Loucy (cell line): ENCODE measurements around the gene CPA1.

Experiments
- CTCF ChIP-seq: fragments of 200-600 bp; sonication (generic); conservative IDR thresholded peaks from 2 replicates; pipeline ENCODE4 v1.5.1; 2014; ENCODE audit warnings: mild to moderate bottlenecking, antibody characterized with exemption, low read length
- EZH2phosphoT487 ChIP-seq: fragments of 200-600 bp; IDR thresholded peaks from 2 replicates; pipeline ENCODE4 v1.6.1; 2018; ENCODE audit warnings: antibody characterized with exemption, mild to moderate bottlenecking, moderate library complexity, borderline replicate concordance

GRCh38 chr7:130346177-130346905 lies 34.0 kb upstream of the CPA1 start:
- no peak for TF ChIP-seq CTCF
- TF ChIP-seq EZH2phosphoT487 = no peak
